Head of caudate nucleus (tissue), 42 donors: ENCODE data around the gene AASDHPPT.

Source experiments
- DNase-seq, 42 donors: peaks; one replicate each; pipeline versions ENCODE4 v3.0.0 to v3.0.0-alpha.2; 2020 to 2021; ENCODE audit warnings: mixed read lengths in 7 of 42
- intact Hi-C: fragments of 100-400 bp; cut with DNase I; formaldehyde crosslinking; loops from one replicate; pipeline ENCODE4 v1.15.0; 2022

Gene AASDHPPT

DNA sequence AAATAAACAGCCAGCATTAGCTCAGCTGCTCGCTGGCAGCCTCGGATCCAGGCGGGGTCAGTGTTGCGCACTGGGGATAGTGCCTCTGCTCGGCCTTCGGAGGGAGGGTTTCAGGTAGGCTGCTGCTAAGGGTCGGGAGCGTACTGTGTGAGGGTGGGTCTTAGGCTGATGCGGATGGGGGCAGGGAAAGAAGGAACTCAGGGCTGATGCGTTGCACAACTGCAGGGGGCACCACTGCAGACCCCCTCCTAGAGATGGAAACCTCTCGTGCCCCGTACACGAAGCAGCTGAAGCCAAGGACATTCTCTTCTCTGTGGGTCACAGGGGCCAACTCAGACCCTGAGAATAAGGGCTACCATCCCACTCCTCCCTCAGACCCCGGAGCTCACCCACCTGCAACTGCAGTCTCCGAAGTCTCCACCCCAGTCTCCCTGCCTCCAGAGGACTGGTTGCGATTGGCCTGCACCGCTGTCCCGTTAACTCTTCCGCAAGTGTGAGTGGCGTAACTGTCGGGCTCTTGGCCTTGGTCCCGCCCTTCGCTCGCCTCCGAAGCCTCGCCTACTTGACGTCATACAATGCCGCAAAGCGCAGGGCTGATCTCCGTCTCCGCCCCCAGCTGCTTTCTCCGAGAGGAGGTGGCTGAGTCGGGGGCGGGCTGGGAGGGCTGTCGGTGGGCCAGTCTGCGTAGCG is 398 bp upstream of the AASDHPPT start, which contains the start of gene KBTBD3:
TSS of gene KBTBD3 (minus strand) at position 429 of the 690 bp plus-strand sequence. CDS start 18,250 bp downstream, outside the sequence.
- intact Hi-C loops, result loop anchor here (2.0 kb wide), 1 partner anchor 54 kb away; the partner anchor contains the start of gene MSANTD4
- DNase-seq, result peak; percentile 98 to 100 (median 100)

DNA sequence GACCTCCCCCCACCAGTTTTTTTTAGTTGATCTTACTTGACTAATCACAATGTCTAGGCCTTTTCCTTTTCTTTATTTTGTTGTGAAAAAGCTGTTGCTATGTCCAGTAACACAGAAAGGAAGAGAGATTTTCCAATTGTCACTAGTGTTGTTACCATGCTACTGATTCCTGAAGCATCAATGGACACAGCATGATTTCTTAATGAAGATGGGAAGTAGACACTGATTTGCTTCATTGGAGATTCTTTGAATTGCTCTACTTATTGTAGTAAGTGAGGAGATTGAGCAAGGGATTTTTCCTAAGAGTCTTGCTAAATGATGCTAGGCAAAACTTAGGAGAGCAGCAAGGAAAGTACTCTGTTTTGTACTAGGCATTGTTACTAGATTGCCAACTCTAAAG is 4.6 kb downstream of the AASDHPPT start:
- intact Hi-C loops, result loop anchor here (10.0 kb wide), 1 partner anchor 933 kb away; the partner anchor contains the start of gene GUCY1A2
- DNase-seq, result no peak

DNA sequence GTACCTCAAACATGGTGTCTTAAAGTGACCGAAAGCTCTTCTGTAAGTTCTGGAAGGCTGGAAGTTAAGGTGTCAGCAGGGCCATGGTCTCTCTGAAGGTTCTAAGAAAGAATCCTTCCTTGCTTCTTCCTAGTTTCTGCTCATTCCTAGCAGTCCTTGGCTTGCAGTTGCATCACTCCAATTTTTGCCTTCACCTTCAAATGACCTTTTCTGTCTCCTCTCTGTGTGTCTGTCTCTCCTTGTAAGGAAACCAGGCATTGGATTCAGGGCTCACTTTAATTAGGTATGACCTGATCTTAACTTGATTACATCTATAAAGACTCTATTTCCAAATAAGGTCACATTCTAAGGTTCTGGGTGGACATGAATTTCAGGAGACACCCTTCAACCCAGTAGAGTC is 8.7 kb downstream of the AASDHPPT start:
- intact Hi-C loops, result loop anchor here (10.0 kb wide), 1 partner anchor 929 kb away; the partner anchor contains the start of gene GUCY1A2

GRCh38 chr11:106086850-106087249 is 9.4 kb downstream of the AASDHPPT start:
- intact Hi-C loops, result loop anchor here (10.0 kb wide), 1 partner anchor 928 kb away; the partner anchor contains the start of gene GUCY1A2

More for the DNA sequence above, 8.7 kb downstream of the AASDHPPT start:
- DNase-seq, result no peak

GRCh38 chr11:106087815-106088435 is 10.5 kb downstream of the AASDHPPT start:
- intact Hi-C loops, result loop anchor here (10.0 kb wide), 1 partner anchor 927 kb away; the partner anchor contains the start of gene GUCY1A2
- DNase-seq, result peak; percentile 6 to 84 (median 65)

More at GRCh38 chr11:106086850-106087249, 9.4 kb downstream of the AASDHPPT start:
- DNase-seq, result no peak

DNA sequence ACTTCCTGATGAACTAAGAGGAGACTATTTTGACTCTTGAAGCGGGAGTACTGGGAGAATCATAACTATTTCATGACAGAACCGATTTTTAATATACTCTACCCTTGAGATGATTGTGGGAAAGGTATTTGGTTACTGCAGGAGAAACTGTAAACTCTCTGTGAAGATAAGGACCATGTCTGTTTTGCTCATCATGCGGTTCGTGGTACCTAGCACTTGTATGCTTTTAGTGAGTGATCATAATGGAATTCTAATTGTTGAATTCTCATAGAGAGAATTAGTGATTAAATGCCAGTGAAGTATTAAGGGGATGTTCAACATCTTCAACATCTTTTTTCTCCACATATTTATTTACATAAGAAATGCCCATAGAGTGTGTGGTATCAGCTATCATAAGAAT is 11.4 kb downstream of the AASDHPPT start:
- intact Hi-C loops, result loop anchor here (10.0 kb wide), 1 partner anchor 926 kb away; the partner anchor contains the start of gene GUCY1A2
- DNase-seq, result no peak

DNA sequence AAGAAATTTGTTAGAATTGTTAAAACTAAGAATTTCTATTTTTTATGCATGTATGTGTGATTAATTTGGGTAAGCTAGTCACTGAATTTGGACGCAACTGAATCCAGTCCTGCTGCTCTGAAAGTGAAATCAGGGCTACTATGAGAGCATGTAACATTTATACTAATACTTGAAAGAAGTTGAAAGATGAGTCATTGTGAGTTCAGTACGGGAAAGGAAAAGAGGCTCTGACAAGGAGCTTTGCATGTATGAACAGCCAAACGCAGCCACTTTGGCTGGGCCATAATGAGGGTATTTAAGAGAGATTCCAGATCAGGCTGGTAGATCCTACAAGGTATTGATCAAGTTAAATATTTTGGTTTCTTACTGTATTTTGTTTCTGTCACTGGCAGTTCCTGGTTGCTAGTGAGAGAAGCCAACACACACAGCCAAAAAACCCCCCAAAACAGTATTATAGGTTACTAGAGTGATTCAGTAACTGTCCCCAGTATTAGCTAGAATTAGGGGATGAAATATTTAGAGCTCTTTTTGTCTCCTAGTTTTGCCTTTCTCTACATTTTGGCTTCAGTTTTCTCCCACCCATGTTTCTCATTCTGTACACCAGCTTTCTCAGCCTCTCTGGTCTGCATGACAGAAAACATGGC is 14.1 kb downstream of the AASDHPPT start:
- DNase-seq, result peak in 2 of 42 donors; percentile 2 to 43
- intact Hi-C loops, result no loop called here

DNA sequence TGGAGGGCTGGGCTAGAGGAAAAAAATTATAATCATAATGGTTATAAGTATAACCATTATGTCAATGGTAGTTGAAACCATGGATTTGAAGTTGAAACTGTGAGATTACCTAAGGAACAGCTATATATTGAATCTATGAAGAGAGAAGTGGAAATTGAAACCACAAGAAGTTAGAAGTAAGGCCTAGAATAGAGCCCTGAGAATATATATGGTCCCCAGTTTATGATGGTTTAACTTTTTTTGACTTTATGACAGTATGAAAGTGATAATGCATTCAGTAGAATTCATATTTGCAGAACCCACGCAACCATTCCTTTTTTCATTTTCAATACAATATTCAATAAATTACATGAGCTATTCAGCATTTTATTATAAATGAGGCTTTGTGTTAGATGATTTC is 15.0 kb downstream of the AASDHPPT start:
- intact Hi-C loops, result no loop called here
- DNase-seq, result no peak

GRCh38 chr11:106098893-106099553 is 21.6 kb downstream of the AASDHPPT start:
- DNase-seq, result no peak
- intact Hi-C loops, result no loop called here

GRCh38 chr11:106101370-106101769 is 23.9 kb downstream of the AASDHPPT start:
- DNase-seq, result no peak
- intact Hi-C loops, result no loop called here

GRCh38 chr11:106101819-106102218 is 24.4 kb downstream of the AASDHPPT start:
- intact Hi-C loops, result no loop called here
- no peak for DNase-seq

GRCh38 chr11:106105986-106106385 is 28.5 kb downstream of the AASDHPPT start:
- no peak for DNase-seq
- intact Hi-C loops, result no loop called here

DNA sequence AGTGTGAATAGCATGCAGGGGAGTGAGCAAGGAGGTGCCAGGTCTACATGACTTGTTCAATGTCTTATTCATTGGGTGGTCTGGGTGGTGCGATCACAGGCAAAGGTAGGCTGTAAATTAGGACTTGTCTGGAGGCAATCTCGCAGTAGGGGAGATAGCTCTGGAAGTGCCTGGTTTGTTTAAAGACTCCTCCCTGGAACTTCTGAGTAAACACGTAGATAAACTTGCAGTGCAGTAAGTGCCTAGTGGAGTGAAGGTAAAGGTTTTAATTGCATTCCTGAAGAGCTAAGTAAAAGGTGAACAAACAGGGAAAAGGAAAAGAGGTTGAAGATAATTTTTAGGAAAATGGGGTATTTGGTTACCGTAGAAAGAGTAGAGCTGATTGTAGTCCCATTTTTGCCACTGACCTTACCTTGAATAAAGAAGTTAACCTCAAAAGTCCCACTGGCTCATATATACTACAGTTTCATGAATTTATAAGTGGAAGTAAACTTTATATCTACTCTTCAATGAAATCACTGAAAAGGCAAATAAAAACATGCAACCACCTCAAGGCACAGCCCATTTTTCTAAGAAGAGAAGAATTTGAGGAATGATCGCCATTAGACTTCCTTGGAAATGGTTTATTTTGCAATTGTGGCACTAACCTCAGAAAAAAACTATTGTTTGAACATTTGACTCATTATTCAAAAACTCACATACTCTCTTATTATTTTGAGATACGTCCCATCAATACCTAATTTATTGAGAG is 44.3 kb downstream of the AASDHPPT start:
- intact Hi-C loops, result no loop called here
- DNase-seq, result no peak

DNA sequence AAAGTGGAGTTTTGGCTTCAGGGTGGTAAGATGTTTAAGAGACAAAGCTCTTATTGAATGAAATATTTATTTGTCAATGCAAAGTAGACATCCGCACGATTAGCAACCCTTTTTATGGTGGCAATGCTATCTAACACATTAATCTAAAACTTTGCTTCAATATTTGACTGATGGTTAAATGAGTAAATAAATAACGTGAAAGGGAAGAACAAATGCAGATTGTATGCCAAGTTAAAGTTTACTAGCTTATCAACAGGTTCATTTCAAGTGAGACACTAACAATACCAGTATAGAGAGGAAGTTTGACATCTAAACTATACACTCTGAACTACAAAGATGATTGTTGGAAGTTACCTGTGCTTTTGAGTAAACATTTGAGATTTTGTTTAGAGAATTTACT is 50.1 kb downstream of the AASDHPPT start:
- no peak for DNase-seq
- intact Hi-C loops, result no loop called here

- no peak for DNase-seq
- intact Hi-C loops, result no loop called here
Observed at GRCh38 chr11:106128740-106129139, 51.3 kb downstream of the AASDHPPT start.

- no peak for DNase-seq
- intact Hi-C loops, result no loop called here
Observed at GRCh38 chr11:106131998-106132397, 54.5 kb downstream of the AASDHPPT start.

GRCh38 chr11:106132582-106133354 is 55.3 kb downstream of the AASDHPPT start:
- intact Hi-C loops, result no loop called here
- DNase-seq, result no peak

GRCh38 chr11:106133529-106133928 is 56.1 kb downstream of the AASDHPPT start:
- intact Hi-C loops, result no loop called here
- DNase-seq, result no peak
